ENCODE data around the gene HSBP1L1.

Gene HSBP1L1

GRCh38 chr18:79936641-79937040 lies 27.8 kb upstream of the HSBP1L1 start:
- H3K36me3 ChIP-seq (ENCODE audit: control insufficient read depth, insufficient read depth, low read length) = peaks cover 15% of the 10 kb centered on the region
- TF ChIP-seq CTCF (IDR thresholded peaks at IDR 0.05; ENCODE audit: insufficient read depth, low read length, poor library complexity, severe bottlenecking) = no peak

GRCh38 chr18:79937103-79937860 lies 27.2 kb upstream of the HSBP1L1 start:
- TF ChIP-seq CTCF (IDR thresholded peaks at IDR 0.05; ENCODE audit: insufficient read depth, low read length, poor library complexity, severe bottlenecking) = no peak
- no peak for DNase-seq (ENCODE audit: extremely low read depth, insufficient read length)
- peaks cover 17% of the 10 kb centered on the region for H3K36me3 ChIP-seq (ENCODE audit: control insufficient read depth, insufficient read depth, low read length)
- H3K27me3 ChIP-seq (replicated peaks; ENCODE audit: control insufficient read depth, insufficient read depth, low read length) = no peaks in the 10 kb centered on the region
- no peak overlapping the region for H3K4me3 ChIP-seq (replicated peaks; ENCODE audit: low read depth, low read length)

More at GRCh38 chr18:79936641-79937040, 27.8 kb upstream of the HSBP1L1 start:
- H3K4me3 ChIP-seq (replicated peaks; ENCODE audit: low read depth, low read length) = no peak overlapping the region
- no peak for DNase-seq (ENCODE audit: extremely low read depth, insufficient read length)
- no peaks in the 10 kb centered on the region for H3K27me3 ChIP-seq (replicated peaks; ENCODE audit: control insufficient read depth, insufficient read depth, low read length)

GRCh38 chr18:79938196-79938595 lies 26.2 kb upstream of the HSBP1L1 start:
- Histone ChIP-seq H3K36me3 (ENCODE audit: control insufficient read depth, insufficient read depth, low read length) (peaks cover 20% of the 10 kb centered on the region), H3K4me3 (replicated peaks; ENCODE audit: low read depth, low read length) (no peak overlapping the region), H3K27me3 (replicated peaks; ENCODE audit: control insufficient read depth, insufficient read depth, low read length) (no peaks in the 10 kb centered on the region)
- no peak for TF ChIP-seq CTCF (IDR thresholded peaks at IDR 0.05; ENCODE audit: insufficient read depth, low read length, poor library complexity, severe bottlenecking)
- no peak for DNase-seq (ENCODE audit: extremely low read depth, insufficient read length)

- DNase-seq (ENCODE audit: extremely low read depth, insufficient read length) = no peak
- peaks cover 18% of the 10 kb centered on the region for H3K36me3 ChIP-seq (ENCODE audit: control insufficient read depth, insufficient read depth, low read length)
- H3K4me3 ChIP-seq (replicated peaks; ENCODE audit: low read depth, low read length) = no peak overlapping the region
- no peak for TF ChIP-seq CTCF (IDR thresholded peaks at IDR 0.05; ENCODE audit: insufficient read depth, low read length, poor library complexity, severe bottlenecking)
- no peaks in the 10 kb centered on the region for H3K27me3 ChIP-seq (replicated peaks; ENCODE audit: control insufficient read depth, insufficient read depth, low read length)
Observed at GRCh38 chr18:79939096-79939495, 25.3 kb upstream of the HSBP1L1 start.

GRCh38 chr18:79940126-79940813 lies 24.2 kb upstream of the HSBP1L1 start:
- Histone ChIP-seq H3K36me3 (ENCODE audit: control insufficient read depth, insufficient read depth, low read length) (peaks cover 16% of the 10 kb centered on the region), H3K27me3 (replicated peaks; ENCODE audit: control insufficient read depth, insufficient read depth, low read length) (no peaks in the 10 kb centered on the region), H3K4me3 (replicated peaks; ENCODE audit: low read depth, low read length) (no peak overlapping the region)
- TF ChIP-seq CTCF (IDR thresholded peaks at IDR 0.05; ENCODE audit: insufficient read depth, low read length, poor library complexity, severe bottlenecking) = no peak
- DNase-seq (ENCODE audit: extremely low read depth, insufficient read length) = no peak
